ENCODE data around the gene KDELR1. TPM values are rescaled to one million over a fixed set of nuclear protein-coding genes. Genes with fewer than 3 reads are reported as not detected.

The KDELR1 gene
- total RNA-seq, 2 experiments from 2014 or later, result 69.6 to 81.6 TPM

DNA sequence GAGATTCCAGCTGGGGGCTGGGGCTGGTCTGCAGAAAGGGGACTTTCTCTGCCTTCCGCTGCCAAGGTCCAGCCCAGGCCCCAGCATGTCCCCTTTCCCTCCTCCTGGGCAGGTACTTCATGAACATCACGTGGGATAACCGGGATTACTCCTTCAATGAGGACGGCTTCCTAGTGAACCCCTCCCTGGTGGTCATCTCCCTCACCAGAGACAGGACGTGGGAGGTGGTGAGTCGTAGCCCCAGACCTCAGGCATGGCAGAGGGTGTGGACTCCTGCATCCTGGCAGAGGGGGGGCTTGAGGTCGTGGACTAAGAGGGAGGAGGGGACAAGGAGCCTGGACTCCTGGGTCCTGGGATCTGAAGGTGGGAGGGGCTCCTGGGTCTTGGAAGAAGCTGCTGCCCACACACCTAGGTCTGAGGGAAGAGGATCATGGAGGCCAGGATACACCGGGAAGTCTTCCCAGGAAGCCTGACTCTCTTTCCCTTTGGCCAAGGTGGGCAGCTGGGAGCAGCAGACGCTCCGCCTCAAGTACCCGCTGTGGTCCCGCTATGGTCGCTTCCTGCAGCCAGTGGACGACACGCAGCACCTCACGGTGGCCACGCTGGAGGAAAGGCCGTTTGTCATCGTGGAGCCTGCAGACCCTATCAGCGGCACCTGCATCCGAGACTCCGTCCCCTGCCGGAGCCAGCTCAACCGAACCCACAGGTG, 22.7 kb upstream of the KDELR1 start:
- Mint-ChIP-seq H3K36me3 (ENCODE audit: low read depth) (no peaks in the 10 kb centered on the region), H3K27me3 (peaks cover 32% of the 10 kb centered on the region), H3K9me3 (no peaks in the 10 kb centered on the region), H3K27ac (peak overlapping the region; percentile 5), H3K4me1 (peaks cover 31% of the 10 kb centered on the region), H3K4me3 (peak overlapping the region; percentile 67)
- DNase-seq, result no peak
- ChIA-PET POLR2A (no interaction called here), CTCF (interaction anchor here (0.6 to 1.9 kb wide), 3 partner anchors 8 to 428 kb away, joined by 3 to 7 read pairs (median 3); partner anchors contain the start of gene KDELR1)

DNA sequence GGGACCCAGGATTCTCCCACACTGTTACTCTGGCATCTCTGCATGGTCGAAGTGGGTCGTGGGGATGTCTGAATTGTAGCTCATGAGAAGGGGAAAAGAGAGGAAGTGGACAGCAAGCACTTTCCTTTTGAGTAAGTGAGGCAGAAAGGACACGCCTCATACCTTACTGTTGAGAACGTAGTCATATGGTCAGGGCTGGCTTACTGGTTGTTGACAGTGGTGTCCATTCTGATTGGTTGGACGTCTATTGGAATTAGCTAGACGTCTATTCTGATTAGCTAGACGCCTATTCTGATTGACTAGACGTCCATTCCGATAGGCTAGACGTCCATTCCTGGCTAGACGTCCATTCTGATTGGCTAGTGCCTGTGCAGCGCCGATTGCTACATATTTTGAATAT, 14.5 kb upstream of the KDELR1 start:
- Mint-ChIP-seq H3K36me3 (ENCODE audit: low read depth) (no peaks in the 10 kb centered on the region), H3K27me3 (peaks cover 20% of the 10 kb centered on the region), H3K9me3 (no peaks in the 10 kb centered on the region), H3K4me1 (peaks cover 5% of the 10 kb centered on the region), H3K27ac (no peak overlapping the region), H3K4me3 (no peak overlapping the region)
- POLR2A ChIA-PET, result no interaction called here
- no peak for DNase-seq
- CTCF ChIA-PET, result interaction anchor here (1.0 to 1.3 kb wide), 2 partner anchors 9 to 15 kb away, joined by 3 read pairs; partner anchors contain the start of gene KDELR1

- no peak overlapping the region for H3K4me3 Mint-ChIP-seq
- peaks cover 8% of the 10 kb centered on the region for H3K4me1 Mint-ChIP-seq
- no peak for DNase-seq
- CTCF ChIA-PET, result interaction anchor here (1.0 kb wide), 1 partner anchor 14 kb away, joined by 3 read pairs; the partner anchor contains the start of gene KDELR1
- no peak overlapping the region for H3K27ac Mint-ChIP-seq
- H3K9me3 Mint-ChIP-seq, result no peaks in the 10 kb centered on the region
- H3K36me3 Mint-ChIP-seq (ENCODE audit: low read depth), result no peaks in the 10 kb centered on the region
- H3K27me3 Mint-ChIP-seq, result peaks cover 20% of the 10 kb centered on the region
- POLR2A ChIA-PET, result no interaction called here
These were observed 13.8 kb upstream of the KDELR1 start for GRCh38 chr19:48405010-48405659.

- DNase-seq, result peak; percentile 65
- H3K36me3 Mint-ChIP-seq (ENCODE audit: low read depth), result peaks cover 3% of the 10 kb centered on the region
- CTCF ChIA-PET, result interaction anchor here (0.6 to 4.9 kb wide), 6 partner anchors 9 to 48 kb away, joined by 3 to 25 read pairs (median 3); partner anchors contain the start of gene KDELR1
- peaks cover 19% of the 10 kb centered on the region for H3K4me1 Mint-ChIP-seq
- H3K4me3 Mint-ChIP-seq, result no peak overlapping the region
- H3K9me3 Mint-ChIP-seq, result no peaks in the 10 kb centered on the region
- peaks cover 17% of the 10 kb centered on the region for H3K27me3 Mint-ChIP-seq
- POLR2A ChIA-PET, result no interaction called here
- H3K27ac Mint-ChIP-seq, result peak overlapping the region; percentile 67
These were observed 12.3 kb upstream of the KDELR1 start for GRCh38 chr19:48403606-48404005.

DNA sequence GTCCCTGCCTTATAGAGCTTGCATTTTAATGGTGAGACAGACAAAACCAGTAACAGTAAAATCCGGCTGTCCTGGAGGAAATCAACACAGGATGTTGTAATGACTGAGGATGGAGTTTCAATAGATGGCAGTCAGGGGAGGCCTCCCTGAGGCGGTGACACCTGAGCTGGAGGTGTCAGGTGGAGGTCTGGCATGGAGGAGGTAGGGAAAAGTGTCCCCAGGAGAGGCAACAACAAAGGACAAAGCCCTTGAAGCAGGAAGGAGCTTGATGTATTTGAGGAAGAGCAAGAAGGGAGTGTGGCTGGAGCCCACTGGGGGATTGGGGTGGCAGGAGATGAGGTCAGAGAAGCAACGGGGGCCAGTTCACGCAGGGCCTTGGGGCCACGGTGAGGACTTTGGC, 9.9 kb upstream of the KDELR1 start:
- Mint-ChIP-seq H3K36me3 (ENCODE audit: low read depth) (peaks cover 3% of the 10 kb centered on the region), H3K9me3 (no peaks in the 10 kb centered on the region), H3K27me3 (peaks cover 24% of the 10 kb centered on the region), H3K4me1 (peaks cover 30% of the 10 kb centered on the region), H3K4me3 (no peak overlapping the region), H3K27ac (no peak overlapping the region)
- no peak for DNase-seq
- ChIA-PET CTCF (interaction anchor here (0.8 to 4.9 kb wide), 3 partner anchors 10 to 105 kb away, joined by 3 to 25 read pairs (median 3); partner anchors contain the start of gene KDELR1), POLR2A (no interaction called here)

DNA sequence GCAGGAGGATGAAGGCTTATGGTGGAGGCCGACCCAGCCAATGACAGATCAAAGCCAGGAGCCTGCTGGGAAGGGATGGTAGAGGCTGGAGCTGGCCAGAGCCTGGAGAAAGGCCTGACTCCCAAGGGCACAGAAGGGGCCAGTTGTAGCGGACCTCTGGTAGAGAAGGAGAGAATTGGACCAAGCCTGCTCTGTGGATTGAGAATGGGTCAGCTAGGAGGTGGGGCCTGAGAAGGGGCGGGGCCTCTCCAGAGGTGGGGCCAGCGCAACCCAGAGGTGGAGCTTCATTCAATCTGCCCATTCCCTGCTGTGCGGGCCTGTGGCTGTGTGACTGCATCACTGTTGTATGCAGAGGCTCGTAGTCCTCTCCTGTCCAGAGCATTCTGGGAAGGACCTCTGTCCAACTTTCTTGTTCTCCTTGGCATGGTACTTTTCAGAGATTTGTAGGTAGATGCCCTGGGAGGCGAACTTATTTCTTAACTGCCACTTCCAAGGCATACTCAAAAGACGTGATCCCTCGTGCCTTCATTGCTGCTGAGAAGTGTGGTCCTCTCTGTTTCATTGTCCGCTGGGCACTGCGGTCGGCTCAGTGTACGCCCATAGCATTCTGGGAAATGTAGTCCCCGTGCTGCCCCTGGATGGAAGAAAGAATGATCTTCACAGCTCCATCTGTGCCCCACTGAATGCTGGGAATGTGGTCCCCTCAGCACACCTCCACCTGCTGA, 8.8 kb upstream of the KDELR1 start:
- ChIA-PET POLR2A (no interaction called here), CTCF (interaction anchor here (0.6 to 4.9 kb wide), 3 partner anchors 9 to 106 kb away, joined by 3 to 25 read pairs (median 3); partner anchors contain the start of gene KDELR1)
- Mint-ChIP-seq H3K4me1 (peaks cover 30% of the 10 kb centered on the region), H3K36me3 (ENCODE audit: low read depth) (peaks cover 3% of the 10 kb centered on the region), H3K4me3 (no peak overlapping the region), H3K27ac (no peak overlapping the region), H3K27me3 (peaks cover 32% of the 10 kb centered on the region), H3K9me3 (no peaks in the 10 kb centered on the region)
- DNase-seq, result no peak

DNA sequence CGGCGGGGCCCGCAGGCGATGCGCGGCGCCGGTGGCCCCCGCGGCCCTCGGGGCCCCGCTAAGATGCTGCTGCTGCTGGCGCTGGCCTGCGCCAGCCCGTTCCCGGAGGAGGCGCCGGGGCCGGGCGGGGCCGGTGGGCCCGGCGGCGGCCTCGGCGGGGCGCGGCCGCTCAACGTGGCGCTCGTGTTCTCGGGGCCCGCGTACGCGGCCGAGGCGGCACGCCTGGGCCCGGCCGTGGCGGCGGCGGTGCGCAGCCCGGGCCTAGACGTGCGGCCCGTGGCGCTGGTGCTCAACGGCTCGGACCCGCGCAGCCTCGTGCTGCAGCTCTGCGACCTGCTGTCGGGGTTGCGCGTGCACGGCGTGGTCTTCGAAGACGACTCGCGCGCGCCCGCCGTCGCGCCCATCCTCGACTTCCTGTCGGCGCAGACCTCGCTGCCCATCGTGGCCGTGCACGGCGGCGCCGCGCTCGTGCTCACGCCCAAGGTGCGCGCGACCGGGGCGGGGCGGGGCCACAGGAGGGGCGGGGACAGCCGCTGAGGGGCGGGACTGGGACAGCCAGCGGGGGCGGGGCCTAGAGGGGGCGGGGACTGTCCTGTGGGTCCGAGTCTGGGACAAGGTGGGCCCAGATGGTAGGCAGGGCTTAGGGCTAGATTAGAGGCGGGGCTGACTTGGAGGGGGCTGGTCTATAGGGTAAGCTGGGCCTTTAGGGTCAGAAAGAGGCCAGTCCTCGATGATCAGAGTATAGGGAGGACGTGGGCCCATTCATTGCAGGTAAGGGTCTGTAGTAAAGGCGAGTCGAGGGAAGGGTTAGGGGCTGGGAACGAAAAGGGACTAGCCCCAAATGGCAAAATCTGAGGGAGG, 7.3 kb upstream of the KDELR1 start:
- POLR2A ChIA-PET, result no interaction called here
- Mint-ChIP-seq H3K36me3 (ENCODE audit: low read depth) (peaks cover 3% of the 10 kb centered on the region), H3K27ac (peak overlapping the region; percentile 12), H3K9me3 (no peaks in the 10 kb centered on the region), H3K27me3 (peaks cover 45% of the 10 kb centered on the region), H3K4me1 (peaks cover 35% of the 10 kb centered on the region), H3K4me3 (peak overlapping the region; percentile 77)
- CTCF ChIA-PET, result interaction anchor here (1.0 to 4.9 kb wide), 2 partner anchors 7 to 85 kb away, joined by 3 to 25 read pairs; partner anchors contain the start of gene KDELR1
- DNase-seq, result peak; percentile 86

DNA sequence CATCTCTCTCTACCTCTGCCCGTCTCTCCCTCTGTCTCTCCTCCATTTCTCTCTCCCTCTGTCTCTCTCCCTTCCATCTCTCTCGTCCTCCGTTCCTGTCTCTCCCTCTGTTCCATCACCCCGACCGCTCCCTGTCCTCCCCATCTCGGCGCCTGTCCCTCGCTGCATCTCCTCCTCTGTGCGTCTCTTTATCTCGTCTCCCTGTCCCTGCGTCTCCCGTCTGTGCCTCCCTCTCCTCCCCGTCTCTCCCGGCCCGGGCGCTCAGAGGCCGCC, 6.7 kb upstream of the KDELR1 start:
- Mint-ChIP-seq H3K9me3 (no peaks in the 10 kb centered on the region), H3K27me3 (peaks cover 48% of the 10 kb centered on the region), H3K27ac (peak overlapping the region; percentile 94), H3K4me1 (peaks cover 32% of the 10 kb centered on the region), H3K36me3 (ENCODE audit: low read depth) (peaks cover 3% of the 10 kb centered on the region), H3K4me3 (peak overlapping the region; percentile 77)
- POLR2A ChIA-PET, result no interaction called here
- CTCF ChIA-PET, result interaction anchor here (1.0 kb wide), 1 partner anchor 84 kb away, joined by 3 read pairs; no protein-coding TSS in a partner anchor
- DNase-seq, result no peak

- H3K4me1 Mint-ChIP-seq, result peaks cover 34% of the 10 kb centered on the region
- peaks cover 54% of the 10 kb centered on the region for H3K27me3 Mint-ChIP-seq
- H3K36me3 Mint-ChIP-seq (ENCODE audit: low read depth), result peaks cover 3% of the 10 kb centered on the region
- CTCF ChIA-PET, result no interaction called here
- H3K9me3 Mint-ChIP-seq, result no peaks in the 10 kb centered on the region
- no peak for DNase-seq
- peak overlapping the region; percentile 94 for H3K27ac Mint-ChIP-seq
- POLR2A ChIA-PET, result no interaction called here
- peak overlapping the region; percentile 77 for H3K4me3 Mint-ChIP-seq
These were observed 6.1 kb upstream of the KDELR1 start for GRCh38 chr19:48397263-48398101.

DNA sequence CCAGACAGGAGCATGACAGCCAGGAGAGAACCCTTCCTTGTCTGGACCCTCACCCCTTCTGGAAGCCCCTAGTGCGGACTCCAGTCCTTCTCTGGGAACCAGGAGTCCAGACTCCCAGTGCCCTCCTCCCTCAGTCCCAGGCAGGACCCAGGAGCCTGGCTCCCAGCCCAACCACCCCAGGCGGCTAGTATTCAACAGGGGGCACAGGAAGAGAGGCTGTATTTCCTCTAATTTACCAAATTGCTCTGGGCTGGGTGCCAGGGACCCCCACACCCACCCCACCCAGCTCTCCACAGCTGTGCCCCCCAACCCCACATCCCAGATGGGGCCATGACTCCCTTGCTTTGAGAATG, 5.4 kb upstream of the KDELR1 start:
- POLR2A ChIA-PET, result no interaction called here
- DNase-seq, result no peak
- H3K27me3 Mint-ChIP-seq, result peaks cover 56% of the 10 kb centered on the region

DNA sequence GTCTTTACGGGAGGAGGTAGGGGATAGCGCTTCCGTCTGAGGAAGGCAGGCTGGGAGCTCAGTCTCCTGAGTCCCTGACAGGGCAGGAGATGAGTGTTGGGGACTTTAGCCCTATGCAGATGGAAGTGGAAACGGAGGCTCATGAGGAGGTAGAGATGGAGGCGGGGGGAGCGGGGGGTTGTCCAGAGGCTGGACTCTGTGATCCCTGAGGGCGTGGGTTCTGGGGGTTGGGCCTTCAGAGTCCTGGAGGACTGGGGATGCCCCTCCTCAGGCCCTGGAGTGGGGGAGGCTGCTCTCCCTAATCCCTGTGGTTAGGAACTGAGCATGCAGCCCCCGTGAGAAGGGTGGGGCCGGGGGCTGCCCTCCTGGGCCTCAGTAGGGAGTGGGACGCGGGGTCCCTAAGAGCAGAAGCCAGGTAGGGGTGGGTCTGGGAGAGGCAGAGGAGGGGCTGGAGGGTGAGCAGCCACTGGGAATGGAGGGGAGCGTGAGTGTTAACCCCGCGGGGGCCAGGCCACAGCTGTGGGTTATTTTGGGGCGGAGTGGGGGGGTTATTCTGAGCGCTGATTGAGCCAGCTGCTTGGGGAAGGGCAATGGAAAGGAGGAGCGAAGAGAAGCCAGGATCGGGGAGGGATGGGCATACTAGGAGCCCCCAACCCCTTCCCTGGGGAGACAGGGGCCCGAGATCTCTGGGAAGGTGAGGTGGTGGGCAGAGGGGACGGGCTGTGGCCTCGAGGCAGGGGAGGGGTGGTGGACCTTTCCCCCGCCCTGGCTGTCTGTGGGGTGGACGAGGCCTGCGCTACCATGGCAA, 4.9 kb upstream of the KDELR1 start:
- no peak overlapping the region for H3K27ac Mint-ChIP-seq
- no peak overlapping the region for H3K4me3 Mint-ChIP-seq
- DNase-seq, result no peak
- H3K9me3 Mint-ChIP-seq, result no peaks in the 10 kb centered on the region
- peaks cover 3% of the 10 kb centered on the region for H3K36me3 Mint-ChIP-seq (ENCODE audit: low read depth)
- H3K27me3 Mint-ChIP-seq, result peaks cover 56% of the 10 kb centered on the region
- ChIA-PET CTCF (no interaction called here), POLR2A (no interaction called here)
- peaks cover 40% of the 10 kb centered on the region for H3K4me1 Mint-ChIP-seq

More for the DNA sequence above, 5.4 kb upstream of the KDELR1 start:
- no peak overlapping the region for H3K27ac Mint-ChIP-seq
- H3K4me1 Mint-ChIP-seq, result peaks cover 36% of the 10 kb centered on the region
- peak overlapping the region; percentile 77 for H3K4me3 Mint-ChIP-seq
- peaks cover 3% of the 10 kb centered on the region for H3K36me3 Mint-ChIP-seq (ENCODE audit: low read depth)
- no peaks in the 10 kb centered on the region for H3K9me3 Mint-ChIP-seq
- CTCF ChIA-PET, result no interaction called here
